Neuronal stem cell (in vitro differentiated cells): ENCODE data around the gene TTN. TPM values are rescaled to one million over a fixed set of nuclear protein-coding genes. Genes with fewer than 3 reads are reported as not detected.

Experiments
- DNase-seq: peaks from one replicate; pipeline ENCODE4 v3.0.0-alpha.2; 2013; ENCODE audit warnings: low spot score
- H2AFZ ChIP-seq: one replicate; pipeline ENCODE4 v1.6.1; 2013; ENCODE audit warnings: mild to moderate bottlenecking, low read length, inconsistent platforms
- H2AK5ac ChIP-seq: 2 replicates; pipeline ENCODE4 v1.6.1; 2013; ENCODE audit warnings: low read depth, mild to moderate bottlenecking, inconsistent platforms, low read length, moderate library complexity, mixed read lengths
- H2BK120ac ChIP-seq: 2 replicates; pipeline ENCODE4 v1.6.1; 2013; ENCODE audit warnings: low read depth, mild to moderate bottlenecking, inconsistent platforms, low read length, moderate library complexity, mixed read lengths
- H2BK12ac ChIP-seq: one replicate; pipeline ENCODE4 v1.6.1; 2013; ENCODE audit warnings: low read length, inconsistent platforms
- H2BK15ac ChIP-seq: 2 replicates; pipeline ENCODE4 v1.6.1; 2013; ENCODE audit warnings: mild to moderate bottlenecking, low read length, inconsistent platforms, mixed read lengths
- H2BK5ac ChIP-seq: one replicate; pipeline ENCODE4 v1.6.1; 2013; ENCODE audit warnings: inconsistent platforms, mild to moderate bottlenecking, low read length, moderate library complexity
- H3K14ac ChIP-seq: one replicate; pipeline ENCODE4 v1.6.1; 2013; ENCODE audit warnings: low read length, inconsistent platforms
- H3K18ac ChIP-seq: 2 replicates; pipeline ENCODE4 v1.6.1; 2013; ENCODE audit warnings: low read length, inconsistent platforms
- H3K23ac ChIP-seq: 2 replicates; pipeline ENCODE4 v1.6.1; 2013; ENCODE audit warnings: low read depth, mild to moderate bottlenecking, mixed read lengths, low read length, inconsistent platforms; ENCODE audit not compliant: poor library complexity
- H3K27ac ChIP-seq: replicated peaks from 3 replicates; pipeline ENCODE4 v1.5.1; 2013; ENCODE audit warnings: low read length, inconsistent platforms
- H3K27me3 ChIP-seq, 3 experiments: 2 replicates each; pipeline ENCODE4 v1.6.1; 2013; ENCODE audit warnings: low read length in 3 of 3, mild to moderate bottlenecking in 2 of 3, inconsistent platforms in 1 of 3, low read depth in 1 of 3, mixed read lengths in 1 of 3, moderate library complexity in 1 of 3; ENCODE audit not compliant: control insufficient read depth in 3 of 3, insufficient read depth in 3 of 3
- H3K36me3 ChIP-seq, 2 donors: replicated peaks in 1 of 2; 2 replicates each; pipeline ENCODE4 v1.6.1; 2013; ENCODE audit warnings: low read length in 2 of 2; ENCODE audit not compliant: control insufficient read depth in 2 of 2, insufficient read depth in 2 of 2
- H3K4ac ChIP-seq: 2 replicates; pipeline ENCODE4 v1.6.1; 2013; ENCODE audit warnings: inconsistent platforms, mild to moderate bottlenecking, low read length, moderate library complexity
- H3K4me1 ChIP-seq, 2 donors: 1 replicate in 1 of 2; 2 replicates in 1 of 2; pipeline ENCODE4 v1.6.1; 2013; ENCODE audit warnings: low read length in 2 of 2, low read depth in 1 of 2; ENCODE audit not compliant: control insufficient read depth in 2 of 2, insufficient read depth in 1 of 2
- H3K4me2 ChIP-seq: one replicate; pipeline ENCODE4 v1.6.1; 2013; ENCODE audit warnings: mild to moderate bottlenecking, low read length, inconsistent platforms; ENCODE audit not compliant: insufficient read depth, poor library complexity, severe bottlenecking
- H3K4me3 ChIP-seq, 2 donors: 2 replicates each; pipeline ENCODE4 v1.5.1; 2013; ENCODE audit warnings: low read length in 2 of 2, mild to moderate bottlenecking in 2 of 2, inconsistent platforms in 1 of 2, moderate library complexity in 1 of 2
- H3K79me1 ChIP-seq: one replicate; pipeline ENCODE4 v1.6.1; 2013; ENCODE audit warnings: low read depth, mild to moderate bottlenecking, inconsistent platforms, low read length, moderate library complexity
- H3K9ac ChIP-seq: one replicate; pipeline ENCODE4 v1.6.1; 2013; ENCODE audit warnings: mild to moderate bottlenecking, low read depth, low read length, inconsistent platforms; ENCODE audit not compliant: poor library complexity
- H3K9me3 ChIP-seq, 2 donors: replicated peaks in 1 of 2; 2 replicates each; pipeline versions ENCODE3 to v1.6.1; 2013; ENCODE audit warnings: low read length in 2 of 2, mild to moderate bottlenecking in 2 of 2, inconsistent platforms in 1 of 2, low read depth in 1 of 2, mixed read lengths in 1 of 2, moderate library complexity in 1 of 2; ENCODE audit not compliant: control insufficient read depth in 2 of 2, insufficient read depth in 1 of 2
- H4K8ac ChIP-seq: one replicate; pipeline ENCODE4 v1.6.1; 2013; ENCODE audit warnings: low read depth, mild to moderate bottlenecking, inconsistent platforms, low read length, moderate library complexity
- H4K91ac ChIP-seq: one replicate; pipeline ENCODE4 v1.6.1; 2013; ENCODE audit warnings: low read length, low read depth, mild to moderate bottlenecking, inconsistent platforms; ENCODE audit not compliant: poor library complexity
- WGBS, 2 donors: extraction: QIAGEN DNeasy Blood & Tissue Kit; methylation state at CpG; one replicate each; pipeline ENCODE4 v1.1.7; 2013; ENCODE audit warnings: missing lambda C conversion rate in 2 of 2, mixed read lengths in 1 of 2; ENCODE audit not compliant: insufficient read length in 2 of 2, insufficient replicate concordance in 1 of 2; ENCODE audit errors: extremely low coverage in 2 of 2; 5-methylcytosine and 5-hydroxymethylcytosine counted together
- polyA plus RNA-seq, 2 experiments: library from polyadenylated mRNA; stranded (reverse); fragments of 200-250 nt; gene quantifications; one replicate each; pipeline ENCODE4 v1.2.3, GENCODE V29; 2013

The TTN gene
- polyA plus RNA-seq (2013, experiment 1 of 2): 0.01 TPM
- polyA plus RNA-seq (2013, experiment 2 of 2): 0.01 TPM

DNA sequence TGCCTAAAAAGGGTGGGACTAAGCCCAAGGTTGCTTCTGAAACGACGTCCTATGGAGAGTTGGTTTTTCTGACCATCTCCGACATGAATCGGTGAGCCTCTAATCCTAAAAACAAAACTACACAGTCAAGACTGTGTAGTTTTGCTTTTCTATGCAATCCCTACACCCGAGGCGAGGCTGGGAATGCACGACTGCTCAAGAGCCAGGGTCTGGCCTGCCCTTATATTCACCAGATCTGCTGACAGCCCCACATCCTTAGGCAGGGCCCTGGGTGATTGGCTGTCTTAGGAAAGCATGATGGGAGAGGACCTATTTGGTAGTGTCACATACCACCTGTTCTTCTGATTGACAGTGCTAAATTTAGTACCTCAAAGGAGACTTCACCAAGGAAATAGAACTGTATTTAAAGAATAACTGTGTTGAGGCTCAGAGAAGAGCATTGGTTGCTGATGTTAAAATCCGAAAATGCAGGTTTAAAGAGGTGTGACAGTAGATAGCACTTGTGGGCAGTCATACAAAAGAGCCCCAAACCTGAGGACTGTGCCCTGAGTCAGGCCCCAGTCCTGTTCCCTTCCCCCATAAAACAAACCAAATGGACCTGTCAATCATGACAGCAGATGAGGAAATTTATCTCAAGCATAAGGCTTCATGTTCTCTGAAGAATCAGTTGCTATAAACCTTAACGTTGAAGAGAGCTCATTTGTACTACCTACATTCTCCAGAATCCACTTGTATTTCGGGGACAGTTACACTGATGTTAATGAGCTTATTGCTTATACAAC lies at the start of gene TTN:
Gene TTN (minus strand): TSS at position 197 of the 782 bp plus-strand sequence. CDS start 2,781 bp downstream, outside the sequence.
- Histone ChIP-seq H3K27me3 (no peaks in the 10 kb centered on the region), H3K36me3 (no peaks in the 10 kb centered on the region), H2AFZ (no peak within 1 kb of the TSS), H3K14ac (no peak within 1 kb of the TSS), H2BK120ac (no peak within 1 kb of the TSS), H3K4ac (no peak within 1 kb of the TSS), H3K79me1 (no peaks in the 10 kb centered on the region), H2BK5ac (no peak within 1 kb of the TSS), H4K8ac (no peak within 1 kb of the TSS), H3K4me3 (no peak within 1 kb of the TSS), H2AK5ac (no peak within 1 kb of the TSS), H3K9ac (no peak within 1 kb of the TSS), H2BK15ac (no peak within 1 kb of the TSS), H2BK12ac (no peak within 1 kb of the TSS), H3K27ac (no peak within 1 kb of the TSS), H3K4me2 (no peak within 1 kb of the TSS), H4K91ac (no peak within 1 kb of the TSS), H3K4me1 (peaks cover 0 to 4% of the 10 kb centered on the region in 2 donors), H3K23ac (no peak within 1 kb of the TSS), H3K9me3 (no peaks in the 10 kb centered on the region), H3K18ac (no peak within 1 kb of the TSS)
- DNase-seq: no peak
- WGBS, 2 donors: no CpG with 5 or more reads among the region's 10 CpGs

DNA sequence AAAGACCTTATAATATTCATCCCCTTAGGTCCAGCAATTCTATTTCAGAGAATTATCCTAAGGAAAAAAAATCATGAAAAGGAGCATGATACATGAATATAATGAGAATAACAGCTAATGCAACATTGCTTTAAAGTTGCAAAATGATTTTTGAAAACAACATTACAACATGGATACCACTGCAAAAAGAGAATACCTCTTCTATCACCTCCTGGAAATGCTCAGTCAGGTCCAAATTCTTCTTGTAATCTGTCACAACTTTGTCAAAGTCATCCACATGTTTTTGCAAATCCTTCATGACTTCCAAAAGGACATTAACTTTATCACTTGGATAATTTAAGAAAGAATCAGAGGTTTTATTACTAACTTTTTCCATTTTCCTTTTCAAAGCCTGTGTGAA lies 47.9 kb upstream of the TTN start:
- H3K4me2 ChIP-seq: no peak overlapping the region
- H2BK15ac ChIP-seq: no peak overlapping the region
- no peaks in the 10 kb centered on the region for H3K36me3 ChIP-seq
- no peak overlapping the region for H3K14ac ChIP-seq
- no peaks in the 10 kb centered on the region for H3K79me1 ChIP-seq
- H3K4me3 ChIP-seq: no peak overlapping the region
- no peak overlapping the region for H3K9ac ChIP-seq
- no peak overlapping the region for H2AFZ ChIP-seq
- no peaks in the 10 kb centered on the region for H3K9me3 ChIP-seq
- H2BK12ac ChIP-seq: no peak overlapping the region
- no peaks in the 10 kb centered on the region for H3K4me1 ChIP-seq
- H2BK5ac ChIP-seq: no peak overlapping the region
- H4K8ac ChIP-seq: no peak overlapping the region
- no peak for DNase-seq
- H2AK5ac ChIP-seq: no peak overlapping the region
- no peak overlapping the region for H4K91ac ChIP-seq
- H3K27me3 ChIP-seq: no peaks in the 10 kb centered on the region
- H3K23ac ChIP-seq: no peak overlapping the region
- H2BK120ac ChIP-seq: no peak overlapping the region
- no peak overlapping the region for H3K27ac ChIP-seq
- no peak overlapping the region for H3K18ac ChIP-seq
- H3K4ac ChIP-seq: no peak overlapping the region

DNA sequence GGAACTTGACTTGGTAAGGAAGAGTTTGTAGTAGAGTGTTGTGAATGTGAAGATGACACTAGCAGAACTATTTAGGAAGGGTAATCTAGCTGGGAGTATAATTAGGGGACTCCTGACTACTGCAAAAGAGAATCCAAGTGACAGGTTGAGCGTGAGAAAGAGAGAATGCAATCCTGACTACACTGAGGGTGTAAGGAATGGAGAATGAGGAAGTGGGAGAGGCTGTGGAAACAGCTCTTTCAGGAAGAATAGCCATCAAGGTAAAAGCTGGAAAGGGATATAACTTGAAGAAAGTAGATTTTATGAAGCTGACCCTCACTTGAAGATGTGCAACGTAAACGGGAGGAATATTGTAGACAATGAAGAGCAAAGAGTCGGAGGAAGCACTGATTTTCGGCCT lies 41.1 kb upstream of the TTN start:
- Histone ChIP-seq H3K36me3 (no peaks in the 10 kb centered on the region), H3K27ac (no peak overlapping the region), H3K18ac (no peak overlapping the region), H3K4me2 (no peak overlapping the region), H2BK12ac (no peak overlapping the region), H2AFZ (no peak overlapping the region), H3K14ac (no peak overlapping the region), H3K27me3 (no peaks in the 10 kb centered on the region), H2AK5ac (no peak overlapping the region), H2BK15ac (no peak overlapping the region), H4K91ac (no peak overlapping the region), H2BK120ac (no peak overlapping the region), H3K9ac (no peak overlapping the region), H3K9me3 (peaks cover 0 to 2% of the 10 kb centered on the region in 2 donors), H3K4me3 (no peak overlapping the region), H2BK5ac (no peak overlapping the region), H3K4ac (no peak overlapping the region), H3K23ac (no peak overlapping the region), H3K79me1 (no peaks in the 10 kb centered on the region), H3K4me1 (no peaks in the 10 kb centered on the region), H4K8ac (no peak overlapping the region)
- WGBS, 2 donors: no CpG with 5 or more reads among the region's 5 CpGs
- no peak for DNase-seq

DNA sequence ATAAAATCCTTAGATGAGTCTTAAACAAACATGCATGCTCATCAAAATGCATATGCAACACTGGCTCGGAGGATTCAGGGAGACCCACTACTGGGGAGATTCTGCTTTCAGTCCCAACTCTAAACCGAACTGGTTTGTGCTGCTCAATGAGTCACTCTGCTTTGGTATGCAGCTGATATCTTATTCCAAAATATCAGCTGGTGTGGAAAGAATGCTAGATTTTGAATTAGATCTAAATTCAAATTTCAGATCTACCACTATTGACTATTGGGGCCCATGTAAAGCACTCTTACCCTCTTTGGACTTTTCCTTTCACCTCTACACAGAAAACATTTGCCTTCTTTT lies 39.2 kb upstream of the TTN start:
- no peak overlapping the region for H4K8ac ChIP-seq
- H3K4me2 ChIP-seq: no peak overlapping the region
- H3K27me3 ChIP-seq: no peaks in the 10 kb centered on the region
- H2BK120ac ChIP-seq: no peak overlapping the region
- H3K4ac ChIP-seq: no peak overlapping the region
- H2AK5ac ChIP-seq: no peak overlapping the region
- H2BK15ac ChIP-seq: no peak overlapping the region
- H2BK5ac ChIP-seq: no peak overlapping the region
- no peak overlapping the region for H3K14ac ChIP-seq
- H3K23ac ChIP-seq: no peak overlapping the region
- H4K91ac ChIP-seq: no peak overlapping the region
- no peak for DNase-seq
- H3K9me3 ChIP-seq: peaks cover 0 to 2% of the 10 kb centered on the region in 2 donors
- no peak overlapping the region for H2AFZ ChIP-seq
- H3K9ac ChIP-seq: no peak overlapping the region
- H3K18ac ChIP-seq: no peak overlapping the region
- H3K79me1 ChIP-seq: no peaks in the 10 kb centered on the region
- no peaks in the 10 kb centered on the region for H3K4me1 ChIP-seq
- H2BK12ac ChIP-seq: no peak overlapping the region
- H3K36me3 ChIP-seq: no peaks in the 10 kb centered on the region
- H3K4me3 ChIP-seq: no peak overlapping the region
- H3K27ac ChIP-seq: no peak overlapping the region
- no CpG with 5 or more reads among the region's 2 CpGs for WGBS, 2 donors
